ENCODE measurements around the gene VANGL2. TPM values are rescaled to one million over a fixed set of nuclear protein-coding genes. Genes with fewer than 3 reads are reported as not detected.

The VANGL2 gene
- total RNA-seq, 2 donors from 2014 or later = 9.7 to 13.6 TPM

GRCh38 chr1:160427625-160428024 is 27.3 kb downstream of the VANGL2 start:
- Histone ChIP-seq H3K36me3 (peaks cover 0 to 4% of the 10 kb centered on the region in 2 donors), H3K9me3 (no peaks in the 10 kb centered on the region), H3K27me3 (replicated peaks; ENCODE audit: insufficient read depth) (no peaks in the 10 kb centered on the region), H3K27ac (no peak overlapping the region), H3K4me3 (no peak overlapping the region), H3K4me1 (replicated peaks) (peaks cover 2% of the 10 kb centered on the region)
- intact Hi-C loops (cut with DNase I) = loop anchor here (5.0 to 10.0 kb wide), 2 partner anchors 180 to 527 kb away; partner anchors contain the start of gene ITLN2
- 87% methylated on average over 7 of the region's 7 CpGs for WGBS
- TF ChIP-seq POLR2AphosphoS5 (IDR thresholded peaks at IDR 0.05) (no peak), POLR2A (IDR thresholded peaks at IDR 0.05) (no peak), CTCF (IDR thresholded peaks at IDR 0.05) (no peak)
- DNase-seq (ENCODE audit: low spot score) = no peak

- H3K36me3 ChIP-seq = peaks cover 0 to 4% of the 10 kb centered on the region in 2 donors
- no peak overlapping the region for H3K27ac ChIP-seq
- 90% methylated on average over 8 of the region's 8 CpGs for WGBS
- no peak overlapping the region for H3K4me3 ChIP-seq
- intact Hi-C loops (cut with DNase I) = loop anchor here (5.0 to 10.0 kb wide), 2 partner anchors 179 to 527 kb away; partner anchors contain the start of gene ITLN2
- no peaks in the 10 kb centered on the region for H3K9me3 ChIP-seq
- no peak for TF ChIP-seq CTCF (IDR thresholded peaks at IDR 0.05)
- TF ChIP-seq POLR2A (IDR thresholded peaks at IDR 0.05) = no peak
- no peak for TF ChIP-seq POLR2AphosphoS5 (IDR thresholded peaks at IDR 0.05)
- no peak for DNase-seq (ENCODE audit: low spot score)
- H3K4me1 ChIP-seq (replicated peaks) = peaks cover 2% of the 10 kb centered on the region
- no peaks in the 10 kb centered on the region for H3K27me3 ChIP-seq (replicated peaks; ENCODE audit: insufficient read depth)
Observed at GRCh38 chr1:160428053-160428452, 27.7 kb downstream of the VANGL2 start.

- Histone ChIP-seq H3K4me3 (no peak overlapping the region), H3K27ac (no peak overlapping the region), H3K4me1 (replicated peaks) (peaks cover 2% of the 10 kb centered on the region), H3K27me3 (replicated peaks; ENCODE audit: insufficient read depth) (no peaks in the 10 kb centered on the region), H3K36me3 (peaks cover 0 to 4% of the 10 kb centered on the region in 2 donors), H3K9me3 (no peaks in the 10 kb centered on the region)
- intact Hi-C loops (cut with DNase I) = loop anchor here (5.0 to 10.0 kb wide), 2 partner anchors 179 to 526 kb away; partner anchors contain the start of gene ITLN2
- 72% methylated on average over 1 of the region's 1 CpG for WGBS
- TF ChIP-seq POLR2AphosphoS5 (IDR thresholded peaks at IDR 0.05) (no peak), CTCF (IDR thresholded peaks at IDR 0.05) (peak in 3 of 4 experiments; percentile 46 to 58 (median 56)), POLR2A (IDR thresholded peaks at IDR 0.05) (no peak)
- DNase-seq (ENCODE audit: low spot score) = no peak
Observed at GRCh38 chr1:160428655-160429054, 28.3 kb downstream of the VANGL2 start.

GRCh38 chr1:160429125-160429561 is 28.8 kb downstream of the VANGL2 start:
- Histone ChIP-seq H3K9me3 (no peaks in the 10 kb centered on the region), H3K4me3 (no peak overlapping the region), H3K36me3 (peaks cover 0 to under 1% of the 10 kb centered on the region in 2 donors), H3K4me1 (replicated peaks) (peaks cover 2% of the 10 kb centered on the region), H3K27ac (no peak overlapping the region), H3K27me3 (replicated peaks; ENCODE audit: insufficient read depth) (no peaks in the 10 kb centered on the region)
- whole genome bisulfite sequencing = 8% methylated on average over 2 of the region's 2 CpGs
- intact Hi-C loops (cut with DNase I) = loop anchor here (5.0 to 10.0 kb wide), 2 partner anchors 178 to 526 kb away; partner anchors contain the start of gene ITLN2
- TF ChIP-seq CTCF (IDR thresholded peaks at IDR 0.05) (no peak), POLR2AphosphoS5 (IDR thresholded peaks at IDR 0.05) (no peak), POLR2A (IDR thresholded peaks at IDR 0.05) (no peak)
- no peak for DNase-seq (ENCODE audit: low spot score)

Measured in prostate gland (tissue), 2 donors.